HFF-Myc (cell line): ENCODE measurements around the gene GPC1.

Experiments used
- DNase-seq: peaks from one replicate; pipeline ENCODE4 v3.0.0-alpha.2; 2011; ENCODE audit warnings: low read depth; ENCODE audit errors: extremely low read depth
- H3K4me3 ChIP-seq: replicated peaks from 2 replicates; pipeline ENCODE4 v1.5.1; 2011; ENCODE audit warnings: low read depth, mild to moderate bottlenecking, control low read depth, low read length
- TF ChIP-seq, protein P1 (sequence below): IDR thresholded peaks from 2 replicates; pipeline ENCODE4 v1.5.1; 2012; ENCODE audit warnings: mild to moderate bottlenecking, low read depth, low read length, control low read depth; ENCODE audit errors: missing control alignments

The GPC1 gene

DNA sequence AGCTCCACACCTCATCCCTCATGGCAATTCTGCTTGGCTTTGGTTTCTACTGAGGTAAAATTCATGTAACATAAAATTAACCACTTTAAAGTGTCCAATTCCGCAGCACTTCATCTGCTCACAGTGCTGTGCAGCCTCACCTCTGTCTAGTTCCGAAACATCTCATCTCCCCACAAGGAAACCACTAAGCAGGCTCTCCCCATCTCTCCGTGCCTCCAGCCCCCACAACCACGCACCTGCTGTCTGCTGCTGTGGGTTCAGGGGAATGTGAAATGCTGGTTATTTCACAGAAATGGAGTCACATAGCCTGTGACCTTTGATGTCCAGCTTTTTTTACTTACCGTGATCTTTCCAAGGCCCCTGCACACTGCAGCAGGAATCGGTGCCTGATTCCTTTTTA is 7.7 kb upstream of the GPC1 start:
- no peak overlapping the region for H3K4me3 ChIP-seq
- DNase-seq = no peak
- TF ChIP-seq, protein P1, sequence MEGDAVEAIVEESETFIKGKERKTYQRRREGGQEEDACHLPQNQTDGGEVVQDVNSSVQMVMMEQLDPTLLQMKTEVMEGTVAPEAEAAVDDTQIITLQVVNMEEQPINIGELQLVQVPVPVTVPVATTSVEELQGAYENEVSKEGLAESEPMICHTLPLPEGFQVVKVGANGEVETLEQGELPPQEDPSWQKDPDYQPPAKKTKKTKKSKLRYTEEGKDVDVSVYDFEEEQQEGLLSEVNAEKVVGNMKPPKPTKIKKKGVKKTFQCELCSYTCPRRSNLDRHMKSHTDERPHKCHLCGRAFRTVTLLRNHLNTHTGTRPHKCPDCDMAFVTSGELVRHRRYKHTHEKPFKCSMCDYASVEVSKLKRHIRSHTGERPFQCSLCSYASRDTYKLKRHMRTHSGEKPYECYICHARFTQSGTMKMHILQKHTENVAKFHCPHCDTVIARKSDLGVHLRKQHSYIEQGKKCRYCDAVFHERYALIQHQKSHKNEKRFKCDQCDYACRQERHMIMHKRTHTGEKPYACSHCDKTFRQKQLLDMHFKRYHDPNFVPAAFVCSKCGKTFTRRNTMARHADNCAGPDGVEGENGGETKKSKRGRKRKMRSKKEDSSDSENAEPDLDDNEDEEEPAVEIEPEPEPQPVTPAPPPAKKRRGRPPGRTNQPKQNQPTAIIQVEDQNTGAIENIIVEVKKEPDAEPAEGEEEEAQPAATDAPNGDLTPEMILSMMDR = no peak

DNA sequence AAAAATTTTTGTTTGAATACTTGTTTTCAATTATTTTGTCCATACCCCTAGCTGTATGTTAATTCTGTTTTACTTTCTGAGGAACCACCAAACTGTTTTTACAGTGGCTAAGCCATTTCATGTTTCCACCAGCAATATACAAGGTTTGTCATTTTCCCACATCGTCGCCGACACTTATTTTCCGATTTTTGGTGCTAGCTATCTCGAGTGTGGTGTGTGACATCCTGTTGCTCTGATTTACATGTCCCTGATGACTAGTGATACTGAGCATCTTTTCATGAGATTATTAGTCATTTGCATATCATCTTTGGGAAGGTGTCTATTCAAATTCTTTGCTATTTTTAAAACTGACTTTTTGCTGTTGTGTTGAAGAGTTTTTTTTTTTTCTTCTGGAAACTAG is 7.2 kb upstream of the GPC1 start:
- TF ChIP-seq, protein P1 = no peak
- no peak for DNase-seq
- no peak overlapping the region for H3K4me3 ChIP-seq

DNA sequence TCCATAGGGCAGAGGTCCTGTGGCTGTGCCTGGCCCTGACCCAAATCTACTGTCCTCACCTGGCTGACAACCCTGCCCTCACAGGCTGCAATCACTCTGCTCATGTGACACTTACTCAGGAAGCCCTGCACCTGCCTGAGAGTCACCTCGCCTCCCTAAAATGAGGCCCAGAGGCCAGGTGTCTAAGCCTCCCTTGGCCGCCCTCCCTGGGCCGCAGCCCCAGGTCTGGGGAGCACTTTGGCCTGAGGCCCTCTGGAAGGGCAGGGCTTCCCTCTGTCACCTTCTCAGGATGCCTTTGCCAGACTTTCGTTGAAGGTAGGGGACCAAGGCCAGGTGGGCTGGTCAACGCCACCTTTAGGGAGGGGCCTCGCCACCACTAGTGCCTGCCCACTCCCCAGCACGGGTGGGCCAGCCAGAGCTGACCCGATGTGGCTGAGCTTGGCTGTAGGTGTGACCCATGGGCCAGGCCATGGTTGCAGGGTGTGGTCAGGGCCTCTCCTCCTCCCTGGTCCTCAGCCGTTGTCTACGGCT is 6.1 kb upstream of the GPC1 start:
- no peak for DNase-seq
- TF ChIP-seq, protein P1 = no peak
- H3K4me3 ChIP-seq = no peak overlapping the region

GRCh38 chr2:240429872-240430491 is 5.5 kb upstream of the GPC1 start:
- TF ChIP-seq, protein P1 = no peak
- no peak for DNase-seq
- H3K4me3 ChIP-seq = no peak overlapping the region

- no peak for DNase-seq
These were observed 4.9 kb upstream of the GPC1 start for GRCh38 chr2:240430595-240430994.

DNA sequence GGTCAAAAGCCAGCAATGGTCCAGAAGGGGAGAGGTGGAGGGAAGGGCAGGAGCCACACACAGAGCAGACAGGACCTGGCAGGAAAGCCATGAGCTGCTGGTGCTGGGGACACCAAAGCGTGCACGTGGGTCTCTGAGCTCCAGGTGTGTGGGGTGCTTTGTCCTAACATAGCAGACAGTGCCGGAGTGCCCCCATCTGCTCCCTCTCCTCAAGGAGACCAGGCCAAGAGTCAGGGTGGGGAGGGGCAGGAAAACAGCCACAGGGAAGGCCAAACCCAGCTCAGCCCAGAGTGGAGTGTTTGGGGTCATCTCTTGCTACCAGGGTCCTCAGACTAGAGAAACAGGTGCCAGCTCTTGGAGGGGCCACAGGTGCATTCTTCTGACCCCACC is 4.2 kb upstream of the GPC1 start:
- no peak overlapping the region for H3K4me3 ChIP-seq
- no peak for DNase-seq
- TF ChIP-seq, protein P1 = no peak

More at GRCh38 chr2:240430595-240430994, 4.9 kb upstream of the GPC1 start:
- TF ChIP-seq, protein P1 = no peak
- no peak overlapping the region for H3K4me3 ChIP-seq

- H3K4me3 ChIP-seq = no peak overlapping the region
- no peak for DNase-seq
- TF ChIP-seq, protein P1 = no peak
These were observed 3.6 kb upstream of the GPC1 start for GRCh38 chr2:240431661-240432424.
